Cardiac fibroblast (primary cell): ENCODE results near the gene ADAM10.

Experiments
- DNase-seq, 2 donors: peaks; one replicate each; pipeline versions ENCODE4 v3.0.0 to v3.0.0-alpha.2; 2010; ENCODE audit warnings: low read depth in 2 of 2
- H3K4me3 ChIP-seq, 2 donors: replicated peaks in 1 of 2; 1 replicate in 1 of 2; 2 replicates in 1 of 2; pipeline ENCODE4 v1.5.1; 2011; ENCODE audit warnings: low read depth in 2 of 2, low read length in 2 of 2, mild to moderate bottlenecking in 2 of 2, moderate library complexity in 1 of 2
- TF ChIP-seq, protein P1 (sequence below): IDR thresholded peaks from one replicate; pipeline ENCODE4 v1.5.1; 2011; ENCODE audit warnings: low read depth, mild to moderate bottlenecking, low read length, inconsistent platforms

ADAM10 gene

DNA sequence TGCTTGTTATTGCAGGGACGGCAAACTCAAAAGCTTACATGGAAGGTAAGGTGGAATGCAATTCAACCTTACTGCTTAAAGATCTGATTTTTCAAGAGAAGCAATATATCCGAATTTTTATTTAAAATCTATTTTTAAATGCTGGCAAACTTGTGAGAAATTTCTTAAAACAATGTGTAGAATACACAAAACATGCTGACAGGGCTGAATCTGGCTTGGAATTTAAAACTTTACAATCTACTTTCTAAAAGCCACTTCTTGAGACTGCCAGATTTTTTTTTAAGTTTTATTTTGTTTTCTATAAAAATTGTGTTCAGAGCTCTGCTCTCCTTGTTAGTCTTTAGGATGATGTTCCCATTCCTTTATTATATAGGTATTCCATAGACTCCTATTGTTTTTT is 146.7 kb downstream of the ADAM10 start:
- DNase-seq = no peak
- TF ChIP-seq, protein P1, sequence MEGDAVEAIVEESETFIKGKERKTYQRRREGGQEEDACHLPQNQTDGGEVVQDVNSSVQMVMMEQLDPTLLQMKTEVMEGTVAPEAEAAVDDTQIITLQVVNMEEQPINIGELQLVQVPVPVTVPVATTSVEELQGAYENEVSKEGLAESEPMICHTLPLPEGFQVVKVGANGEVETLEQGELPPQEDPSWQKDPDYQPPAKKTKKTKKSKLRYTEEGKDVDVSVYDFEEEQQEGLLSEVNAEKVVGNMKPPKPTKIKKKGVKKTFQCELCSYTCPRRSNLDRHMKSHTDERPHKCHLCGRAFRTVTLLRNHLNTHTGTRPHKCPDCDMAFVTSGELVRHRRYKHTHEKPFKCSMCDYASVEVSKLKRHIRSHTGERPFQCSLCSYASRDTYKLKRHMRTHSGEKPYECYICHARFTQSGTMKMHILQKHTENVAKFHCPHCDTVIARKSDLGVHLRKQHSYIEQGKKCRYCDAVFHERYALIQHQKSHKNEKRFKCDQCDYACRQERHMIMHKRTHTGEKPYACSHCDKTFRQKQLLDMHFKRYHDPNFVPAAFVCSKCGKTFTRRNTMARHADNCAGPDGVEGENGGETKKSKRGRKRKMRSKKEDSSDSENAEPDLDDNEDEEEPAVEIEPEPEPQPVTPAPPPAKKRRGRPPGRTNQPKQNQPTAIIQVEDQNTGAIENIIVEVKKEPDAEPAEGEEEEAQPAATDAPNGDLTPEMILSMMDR = no peak
- no peak overlapping the region for H3K4me3 ChIP-seq

GRCh38 chr15:58598829-58599210 is 150.7 kb downstream of the ADAM10 start:
- H3K4me3 ChIP-seq = no peak overlapping the region
- TF ChIP-seq, protein P1 = no peak
- DNase-seq = no peak

- TF ChIP-seq, protein P1 = no peak
- H3K4me3 ChIP-seq = no peak overlapping the region
- DNase-seq = no peak
These were observed 151.3 kb downstream of the ADAM10 start for GRCh38 chr15:58597943-58598828.

- H3K4me3 ChIP-seq = no peak overlapping the region
These were observed 153.8 kb downstream of the ADAM10 start for GRCh38 chr15:58595516-58596263.

DNA sequence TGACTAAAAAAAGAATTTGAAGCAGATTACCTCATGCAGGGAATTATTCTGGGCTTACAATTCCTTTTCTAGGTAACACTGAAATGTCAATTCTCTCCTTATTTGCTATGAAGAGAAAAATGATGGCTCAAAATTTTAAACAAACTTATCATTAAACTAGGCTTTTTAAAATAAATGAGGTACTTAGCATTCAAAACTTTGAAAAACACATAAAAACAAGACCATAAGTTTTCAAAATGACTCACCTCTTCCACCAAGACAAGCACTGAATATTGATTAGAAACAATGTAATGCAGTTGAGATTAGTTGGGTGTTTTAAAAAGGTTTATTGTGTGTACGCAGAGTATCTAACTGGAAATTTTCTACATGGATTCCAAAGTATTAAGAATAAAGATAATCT is 154.6 kb downstream of the ADAM10 start:
- TF ChIP-seq, protein P1 = no peak
- H3K4me3 ChIP-seq = no peak overlapping the region
- DNase-seq = no peak

More at GRCh38 chr15:58595516-58596263, 153.8 kb downstream of the ADAM10 start:
- TF ChIP-seq, protein P1 = no peak
- no peak for DNase-seq

DNA sequence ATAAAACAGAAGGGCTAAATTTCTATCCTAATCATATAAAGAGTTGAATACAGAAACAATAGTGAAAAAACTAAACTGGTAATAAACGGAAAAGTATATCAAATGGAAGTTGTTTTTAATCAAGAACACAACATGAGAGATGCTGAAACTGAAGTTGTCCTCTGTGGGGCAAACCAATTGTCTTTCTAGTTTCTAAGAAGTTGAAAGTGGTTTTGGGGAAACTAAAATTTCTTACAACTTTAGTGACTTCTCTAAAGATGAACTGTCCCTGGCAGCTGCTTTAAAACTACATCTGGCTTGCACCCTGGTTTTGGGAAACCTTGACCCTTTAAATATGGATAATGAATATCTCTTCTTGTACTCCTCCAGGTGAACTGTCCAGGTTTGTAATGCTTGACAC is 155.6 kb downstream of the ADAM10 start:
- H3K4me3 ChIP-seq = no peak overlapping the region
- TF ChIP-seq, protein P1 = no peak
- no peak for DNase-seq
